H1 (cell line): ENCODE data around the gene IRF8. TPM values are rescaled to one million over a fixed set of nuclear protein-coding genes. Genes with fewer than 3 reads are reported as not detected.

Experiments used
- CTCF ChIA-PET: fragments of 300-600 bp; sonication (Branson Sonifier 250); formaldehyde crosslinking; loops from one replicate; lab custom pipeline; 2021; ENCODE audit not compliant: partially characterized antibody; lab: Charles Lee
- POLR2A ChIA-PET: fragments of 300-600 bp; sonication (Branson Sonifier 250); formaldehyde crosslinking; loops from one replicate; lab custom pipeline; 2021; ENCODE audit warnings: inconsistent platforms; ENCODE audit not compliant: partially characterized antibody; lab: Charles Lee
- DNase-seq, 2 experiments: peaks; one replicate each; pipeline versions ENCODE4 v3.0.0 to v3.0.0-alpha.2; 2010 to 2022; ENCODE audit warnings: low spot score in 2 of 2, low read depth in 1 of 2, mixed read lengths in 1 of 2
- FAIRE-seq: peaks from 2 replicates; lab custom pipeline; 2011; peaks lifted over from hg19 to GRCh38; lab: Jason Lieb, UNC
- H2AFZ ChIP-seq: 2 replicates; pipeline ENCODE4 v1.8.1; 2012; ENCODE audit warnings: low read length, inconsistent platforms
- H2AK5ac ChIP-seq: 2 replicates; pipeline ENCODE4 v1.6.1; 2013; ENCODE audit warnings: low read depth, low read length
- H2BK120ac ChIP-seq: replicated peaks from 2 replicates; pipeline ENCODE3; 2013; ENCODE audit warnings: low read depth, low read length, inconsistent platforms
- H2BK12ac ChIP-seq: 2 replicates; pipeline ENCODE4 v1.6.1; 2013; ENCODE audit warnings: low read depth, low read length
- H2BK15ac ChIP-seq: 2 replicates; pipeline ENCODE4 v1.6.1; 2013; ENCODE audit warnings: low read length
- H2BK20ac ChIP-seq: 2 replicates; pipeline ENCODE4 v1.6.1; 2013; ENCODE audit warnings: low read length
- H2BK5ac ChIP-seq: 2 replicates; pipeline ENCODE4 v1.6.1; 2013; ENCODE audit warnings: low read depth, low read length
- H3K14ac ChIP-seq: 2 replicates; pipeline ENCODE4 v1.6.1; 2013; ENCODE audit warnings: inconsistent platforms; ENCODE audit not compliant: insufficient read length
- H3K18ac ChIP-seq: 2 replicates; pipeline ENCODE4 v1.6.1; 2013; ENCODE audit warnings: low read length; ENCODE audit errors: extremely low read depth
- H3K23ac ChIP-seq: 2 replicates; pipeline ENCODE4 v1.6.1; 2013; ENCODE audit warnings: inconsistent platforms; ENCODE audit not compliant: insufficient read length
- H3K23me2 ChIP-seq: 2 replicates; pipeline ENCODE4 v1.6.1; 2013; ENCODE audit warnings: low read depth, low read length
- H3K27ac ChIP-seq: 2 replicates; pipeline ENCODE4 v1.6.1; 2011; ENCODE audit warnings: low read depth, low read length, inconsistent platforms
- H3K27me3 ChIP-seq, 4 experiments: replicated peaks in 1 of 4; 1 replicate in 1 of 4; 2 replicates in 3 of 4; pipeline versions ENCODE4 v1.6.1 to v1.8.1; 2011 to 2013; ENCODE audit warnings: low read length in 3 of 4, mild to moderate bottlenecking in 3 of 4, inconsistent platforms in 2 of 4, mixed read lengths in 2 of 4, moderate library complexity in 1 of 4; ENCODE audit not compliant: control insufficient read depth in 3 of 4, insufficient read depth in 3 of 4; ENCODE audit errors: extremely low read depth in 1 of 4
- H3K36me3 ChIP-seq, 4 experiments: 2 replicates each; pipeline versions ENCODE4 v1.6.1 to v1.8.1; 2011 to 2013; ENCODE audit warnings: mild to moderate bottlenecking in 4 of 4, low read length in 3 of 4, moderate library complexity in 2 of 4, control low read depth in 1 of 4, inconsistent platforms in 1 of 4; ENCODE audit not compliant: insufficient read depth in 4 of 4, control insufficient read depth in 2 of 4
- H3K4ac ChIP-seq: replicated peaks from 2 replicates; pipeline ENCODE3; 2013; ENCODE audit warnings: low read length, low read depth, mixed read lengths, inconsistent platforms; ENCODE audit not compliant: insufficient read length
- H3K4me1 ChIP-seq, 4 experiments: replicated peaks in 1 of 4; 1 replicate in 1 of 4; 2 replicates in 3 of 4; pipeline versions ENCODE4 v1.6.1 to v1.8.1; 2011 to 2013; ENCODE audit warnings: low read length in 3 of 4, inconsistent platforms in 2 of 4, mixed read lengths in 1 of 4; ENCODE audit not compliant: insufficient read depth in 4 of 4, control insufficient read depth in 3 of 4
- H3K4me2 ChIP-seq, 2 experiments: 2 replicates each; pipeline versions ENCODE4 v1.6.1 to v1.8.1; 2011 to 2013; ENCODE audit warnings: low read depth in 2 of 2, low read length in 2 of 2, control low read depth in 1 of 2, inconsistent platforms in 1 of 2, mild to moderate bottlenecking in 1 of 2; ENCODE audit not compliant: insufficient read depth in 1 of 2
- H3K4me3 ChIP-seq, 4 experiments: fragments of 200-600, 300-600 bp in 1 of 4; sonication (generic), shearing (Covaris generic), sonication (Bioruptor Twin) in 1 of 4; 2 replicates each; pipeline versions ENCODE4 v1.5.1 to v1.8.1; 2011 to 2016; ENCODE audit warnings: low read length in 4 of 4, low read depth in 3 of 4, control low read depth in 2 of 4, inconsistent platforms in 2 of 4, mild to moderate bottlenecking in 2 of 4, mixed read lengths in 1 of 4, moderate library complexity in 1 of 4; ENCODE audit not compliant: insufficient read depth in 2 of 4; ENCODE audit errors: extremely low read depth in 1 of 4
- H3K56ac ChIP-seq: replicated peaks from 2 replicates; pipeline ENCODE3; 2013; ENCODE audit warnings: low read depth, mild to moderate bottlenecking, mixed read lengths, low read length, inconsistent platforms; ENCODE audit not compliant: insufficient read length
- H3K79me1 ChIP-seq: 2 replicates; pipeline ENCODE4 v1.6.1; 2013; ENCODE audit warnings: low read depth, low read length, control low read depth
- H3K79me2 ChIP-seq, 2 experiments: 2 replicates each; pipeline versions ENCODE4 v1.6.1 to v1.8.1; 2012 to 2013; ENCODE audit warnings: low read length in 2 of 2, mild to moderate bottlenecking in 2 of 2, inconsistent platforms in 1 of 2; ENCODE audit not compliant: insufficient read depth in 2 of 2, control insufficient read depth in 1 of 2
- H3K9ac ChIP-seq, 4 experiments: replicated peaks in 1 of 4; 1 replicate in 1 of 4; 2 replicates in 3 of 4; pipeline versions ENCODE4 v1.6.1 to v1.8.1; 2011 to 2013; ENCODE audit warnings: low read depth in 3 of 4, low read length in 3 of 4, control low read depth in 2 of 4, mild to moderate bottlenecking in 2 of 4, moderate library complexity in 2 of 4, inconsistent platforms in 1 of 4; ENCODE audit errors: extremely low read depth in 1 of 4
- H3K9me3 ChIP-seq, 2 experiments: 2 replicates each; pipeline versions ENCODE4 v1.6.1 to v1.8.1; 2012 to 2013; ENCODE audit warnings: mild to moderate bottlenecking in 2 of 2, moderate library complexity in 2 of 2, control low read depth in 1 of 2, inconsistent platforms in 1 of 2, low read depth in 1 of 2, low read length in 1 of 2, mixed read lengths in 1 of 2; ENCODE audit not compliant: insufficient read depth in 2 of 2
- H4K20me1 ChIP-seq, 2 experiments: replicated peaks in 1 of 2; 2 replicates each; pipeline versions ENCODE3 to v1.8.1; 2011 to 2013; ENCODE audit warnings: inconsistent platforms in 2 of 2, low read length in 2 of 2, mild to moderate bottlenecking in 1 of 2; ENCODE audit not compliant: insufficient read depth in 2 of 2, control insufficient read depth in 1 of 2
- H4K5ac ChIP-seq: 2 replicates; pipeline ENCODE4 v1.6.1; 2013; ENCODE audit warnings: low read length, low read depth, mixed read lengths, inconsistent platforms; ENCODE audit not compliant: insufficient read length
- H4K8ac ChIP-seq: 2 replicates; pipeline ENCODE4 v1.8.0; 2013; ENCODE audit warnings: mild to moderate bottlenecking, moderate library complexity, low read length, inconsistent platforms; ENCODE audit not compliant: insufficient read depth; ENCODE audit errors: extremely low read depth
- H4K91ac ChIP-seq: replicated peaks from 2 replicates; pipeline ENCODE3; 2013; ENCODE audit warnings: low read length, mixed read lengths, inconsistent platforms; ENCODE audit not compliant: insufficient read length
- PHF8 ChIP-seq: fragments of 200-600 bp; sonication (generic); conservative IDR thresholded peaks from 2 replicates; pipeline ENCODE4 v1.7.1; 2012; ENCODE audit warnings: low read depth, mild to moderate bottlenecking, inconsistent platforms, low read length, moderate library complexity
- SAP30 ChIP-seq: fragments of 300-600 bp; sonication (generic); IDR thresholded peaks from 2 replicates; pipeline ENCODE4 v1.7.1; 2012; ENCODE audit warnings: low read length, moderate library complexity, mild to moderate bottlenecking, inconsistent platforms; ENCODE audit not compliant: insufficient read depth, insufficient replicate concordance
- SP2 ChIP-seq: IDR thresholded peaks from 2 replicates; pipeline ENCODE4 v1.6.1; 2012; ENCODE audit warnings: mild to moderate bottlenecking, low read length, inconsistent platforms
- SRF ChIP-seq: IDR thresholded peaks from 2 replicates; pipeline ENCODE4 v1.6.1; 2011; ENCODE audit warnings: mild to moderate bottlenecking, low read depth, low read length, moderate library complexity
- WGBS, 2 experiments: shearing (Covaris generic) in 1 of 2; methylation state at CpG; one replicate each; pipeline versions ENCODE4 v1.1.6 to v1.1.7; 2013 to 2015; ENCODE audit warnings: low lambda C conversion rate in 2 of 2, mixed read lengths in 2 of 2, inconsistent platforms in 1 of 2, low coverage in 1 of 2, missing lambda C conversion rate in 1 of 2; ENCODE audit not compliant: insufficient replicate concordance in 2 of 2, insufficient coverage in 1 of 2, insufficient read length in 1 of 2; ENCODE audit errors: extremely low coverage in 1 of 2, missing lambda C conversion rate in 1 of 2; 5-methylcytosine and 5-hydroxymethylcytosine counted together
- polyA plus RNA-seq, 7 experiments: library from polyadenylated mRNA; depleted of rRNA in 3 of 7; stranded (reverse) in 5 of 7; unstranded in 2 of 7; fragments of >200 nt in 5 of 7; fragments of 200-250 nt in 2 of 7; gene quantifications; 1 replicate in 5 of 7; 2 replicates in 1 of 7; 4 replicates in 1 of 7; pipeline versions ENCODE4 v1.2.1 to v1.2.3, GENCODE V29; 2011 to 2013; ENCODE audit warnings: missing spikeins in 2 of 7, mixed read lengths in 2 of 7
- total RNA-seq: library from RNA; stranded (reverse); fragmentation: NEBNext Ultra II Directional; extraction: Animal tissue kit (Norgen Biotek cat#: 25700); gene quantifications from 2 replicates; pipeline ENCODE4 v1.2.1, GENCODE V29; 2021

Gene IRF8
- total and polyA plus RNA-seq, 2 of the 8 experiments (the other 6 are each of a cell fraction or from before 2014, with no cell fraction given): 0.35 to 2.0 TPM

DNA sequence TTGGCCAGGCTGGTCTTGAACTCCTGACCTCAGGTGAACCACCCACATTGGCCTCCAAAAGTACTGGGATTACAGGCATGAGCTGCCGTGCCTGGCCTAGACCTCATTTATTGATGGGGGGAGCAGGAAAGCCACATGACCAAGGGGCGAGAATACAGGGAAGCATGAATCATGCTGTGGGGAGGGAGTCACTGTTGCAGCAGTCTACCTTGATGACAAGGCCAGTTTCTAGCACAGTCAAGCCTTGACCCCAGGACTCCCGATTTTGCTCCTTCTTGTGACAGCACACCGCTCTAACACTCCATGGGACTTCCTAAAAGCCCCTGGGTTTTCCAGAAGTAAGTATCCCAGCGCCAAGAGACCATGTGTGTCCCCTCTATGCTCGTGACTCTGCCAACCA, 42.9 kb upstream of the IRF8 start:
- H3K4me1 ChIP-seq: no peaks in the 10 kb centered on the region
- H3K18ac ChIP-seq: no peak overlapping the region
- H3K79me2 ChIP-seq: no peaks in the 10 kb centered on the region
- no peak overlapping the region for H3K4ac ChIP-seq
- no peak overlapping the region for H3K27ac ChIP-seq
- H4K20me1 ChIP-seq: no peaks in the 10 kb centered on the region
- H2BK12ac ChIP-seq: no peak overlapping the region
- no peak overlapping the region for H3K14ac ChIP-seq
- H3K23me2 ChIP-seq: no peaks in the 10 kb centered on the region
- no peak overlapping the region for H4K5ac ChIP-seq
- no peak overlapping the region for H2AFZ ChIP-seq
- H3K4me3 ChIP-seq: no peak overlapping the region
- CTCF ChIA-PET: interaction anchor here (0.7 to 1.7 kb wide), 2 partner anchors 131 to 1193 kb away, joined by 3 to 5 read pairs; no protein-coding TSS in a partner anchor
- TF ChIP-seq SAP30 (no peak), SRF (no peak), PHF8 (no peak), SP2 (no peak)
- no peak overlapping the region for H2BK120ac ChIP-seq
- no peak overlapping the region for H3K9ac ChIP-seq
- no peaks in the 10 kb centered on the region for H3K36me3 ChIP-seq
- DNase-seq: no peak
- H2BK20ac ChIP-seq: no peak overlapping the region
- H3K27me3 ChIP-seq: no peaks in the 10 kb centered on the region
- H3K23ac ChIP-seq: no peak overlapping the region
- H3K9me3 ChIP-seq: no peaks in the 10 kb centered on the region; a peak in 1 of 4 replicates
- WGBS, 2 experiments: 89% methylated on average over 6 of the region's 6 CpGs; no CpG with 5 or more reads in 1 of the 2 experiments
- no peak overlapping the region for H4K91ac ChIP-seq
- H3K56ac ChIP-seq: no peak overlapping the region
- no peak overlapping the region for H3K4me2 ChIP-seq
- H2BK5ac ChIP-seq: no peak overlapping the region
- no peak overlapping the region for H2BK15ac ChIP-seq
- no peaks in the 10 kb centered on the region for H3K79me1 ChIP-seq
- FAIRE-seq: no peak
- POLR2A ChIA-PET: interaction anchor here (0.7 kb wide), 1 partner anchor 163 kb away, joined by 3 read pairs; no protein-coding TSS in a partner anchor
- H2AK5ac ChIP-seq: no peak overlapping the region
- no peak overlapping the region for H4K8ac ChIP-seq
